ENCODE results near the gene RPS6KB1.

DNA sequence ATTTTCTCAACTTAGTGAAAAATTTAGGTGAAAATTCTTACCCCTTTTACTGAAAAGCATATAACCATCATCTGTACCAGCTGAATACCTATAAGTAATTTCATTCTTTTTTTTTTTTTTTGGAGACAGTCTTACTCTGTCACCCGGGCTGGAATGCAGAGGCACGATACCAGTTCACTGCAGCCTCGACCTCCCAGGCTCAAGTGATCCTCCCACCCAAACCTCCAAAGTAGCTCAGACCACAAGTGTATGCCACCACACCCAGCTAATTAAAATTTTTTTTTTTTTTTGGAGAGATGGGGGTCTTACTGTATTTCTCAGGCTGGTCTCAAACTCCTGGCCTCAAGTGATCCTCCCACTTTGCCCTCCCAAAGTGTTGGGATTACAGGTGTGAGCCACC, 34.0 kb upstream of the RPS6KB1 start:
- TF ChIP-seq, protein P1, sequence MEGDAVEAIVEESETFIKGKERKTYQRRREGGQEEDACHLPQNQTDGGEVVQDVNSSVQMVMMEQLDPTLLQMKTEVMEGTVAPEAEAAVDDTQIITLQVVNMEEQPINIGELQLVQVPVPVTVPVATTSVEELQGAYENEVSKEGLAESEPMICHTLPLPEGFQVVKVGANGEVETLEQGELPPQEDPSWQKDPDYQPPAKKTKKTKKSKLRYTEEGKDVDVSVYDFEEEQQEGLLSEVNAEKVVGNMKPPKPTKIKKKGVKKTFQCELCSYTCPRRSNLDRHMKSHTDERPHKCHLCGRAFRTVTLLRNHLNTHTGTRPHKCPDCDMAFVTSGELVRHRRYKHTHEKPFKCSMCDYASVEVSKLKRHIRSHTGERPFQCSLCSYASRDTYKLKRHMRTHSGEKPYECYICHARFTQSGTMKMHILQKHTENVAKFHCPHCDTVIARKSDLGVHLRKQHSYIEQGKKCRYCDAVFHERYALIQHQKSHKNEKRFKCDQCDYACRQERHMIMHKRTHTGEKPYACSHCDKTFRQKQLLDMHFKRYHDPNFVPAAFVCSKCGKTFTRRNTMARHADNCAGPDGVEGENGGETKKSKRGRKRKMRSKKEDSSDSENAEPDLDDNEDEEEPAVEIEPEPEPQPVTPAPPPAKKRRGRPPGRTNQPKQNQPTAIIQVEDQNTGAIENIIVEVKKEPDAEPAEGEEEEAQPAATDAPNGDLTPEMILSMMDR (IDR thresholded peaks at IDR 0.05; ENCODE audit: poor library complexity), result no peak
- TF ChIP-seq EZH2phosphoT487 (IDR thresholded peaks at IDR 0.05; ENCODE audit: low read depth, severe bottlenecking, unreplicated experiment) (no peak), EZH2 (IDR thresholded peaks at IDR 0.05; ENCODE audit: borderline replicate concordance) (no peak)
